Keratinocyte (primary cell): ENCODE measurements around the gene SEC11A.

ENCODE experiments used
- EZH2 ChIP-seq: IDR thresholded peaks from one replicate; pipeline ENCODE4 v1.6.1; 2012; ENCODE audit warnings: inconsistent platforms, mild to moderate bottlenecking, low read length, moderate library complexity
- TF ChIP-seq, protein P1 (sequence below), 3 experiments: IDR thresholded peaks in 1 of 3; conservative IDR thresholded peaks in 1 of 3; optimal IDR thresholded peaks in 1 of 3; 2 replicates in 2 of 3; 3 replicates in 1 of 3; pipeline versions ENCODE3 to v1.5.1; 2011; ENCODE audit warnings: low read length in 3 of 3, mild to moderate bottlenecking in 3 of 3, moderate library complexity in 2 of 3, control low read depth in 1 of 3, inconsistent platforms in 1 of 3; ENCODE audit not compliant: insufficient read depth in 2 of 3; ENCODE audit errors: extremely low read depth in 1 of 3

DNA sequence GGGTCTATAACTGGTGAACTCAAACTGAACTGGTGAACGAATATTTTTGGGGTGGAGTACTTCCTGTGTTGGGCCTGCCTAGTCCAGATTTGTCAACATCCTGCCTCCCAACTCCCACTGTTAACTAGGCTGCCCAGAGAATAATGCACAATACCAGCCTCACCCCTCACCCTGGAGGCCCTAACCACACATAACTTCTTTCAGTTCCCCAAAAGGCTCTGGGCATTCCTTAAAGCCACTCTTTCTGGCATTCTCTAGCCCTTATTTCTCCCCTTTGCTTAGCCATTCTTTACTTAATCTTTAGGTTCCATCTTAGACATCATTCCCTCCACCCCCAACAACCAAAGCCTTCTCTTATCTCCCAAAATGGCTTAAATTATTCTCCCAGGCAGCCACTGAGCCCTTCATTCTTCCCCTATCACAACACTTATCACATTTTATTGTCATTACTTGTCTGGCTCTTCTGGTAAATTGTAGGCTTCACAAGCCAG lies 9.1 kb upstream of the SEC11A start:
- TF ChIP-seq, protein P1, sequence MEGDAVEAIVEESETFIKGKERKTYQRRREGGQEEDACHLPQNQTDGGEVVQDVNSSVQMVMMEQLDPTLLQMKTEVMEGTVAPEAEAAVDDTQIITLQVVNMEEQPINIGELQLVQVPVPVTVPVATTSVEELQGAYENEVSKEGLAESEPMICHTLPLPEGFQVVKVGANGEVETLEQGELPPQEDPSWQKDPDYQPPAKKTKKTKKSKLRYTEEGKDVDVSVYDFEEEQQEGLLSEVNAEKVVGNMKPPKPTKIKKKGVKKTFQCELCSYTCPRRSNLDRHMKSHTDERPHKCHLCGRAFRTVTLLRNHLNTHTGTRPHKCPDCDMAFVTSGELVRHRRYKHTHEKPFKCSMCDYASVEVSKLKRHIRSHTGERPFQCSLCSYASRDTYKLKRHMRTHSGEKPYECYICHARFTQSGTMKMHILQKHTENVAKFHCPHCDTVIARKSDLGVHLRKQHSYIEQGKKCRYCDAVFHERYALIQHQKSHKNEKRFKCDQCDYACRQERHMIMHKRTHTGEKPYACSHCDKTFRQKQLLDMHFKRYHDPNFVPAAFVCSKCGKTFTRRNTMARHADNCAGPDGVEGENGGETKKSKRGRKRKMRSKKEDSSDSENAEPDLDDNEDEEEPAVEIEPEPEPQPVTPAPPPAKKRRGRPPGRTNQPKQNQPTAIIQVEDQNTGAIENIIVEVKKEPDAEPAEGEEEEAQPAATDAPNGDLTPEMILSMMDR (optimal IDR thresholded peaks at IDR 0.05 in 1 of 3, IDR thresholded peaks at IDR 0.05 in 1 of 3, conservative IDR thresholded peaks at IDR 0.05 in 1 of 3; ENCODE audit: extremely low read depth in 1 of 3, insufficient read depth in 2 of 3, low read length in 3 of 3): no peak
- no peak for TF ChIP-seq EZH2
